Neural progenitor cell (in vitro differentiated cells): ENCODE measurements around the gene TCF4. TPM values are rescaled to one million over a fixed set of nuclear protein-coding genes. Genes with fewer than 3 reads are reported as not detected.

Experiments used
- DNase-seq: peaks from one replicate; pipeline ENCODE4 v3.0.0-alpha.2; 2016; ENCODE audit warnings: low spot score
- H2AFZ ChIP-seq: fragments of 200-600 bp; sonication (generic); replicated peaks from 2 replicates; pipeline ENCODE4 v1.6.1; 2016; ENCODE audit warnings: antibody characterized with exemption
- H3F3A ChIP-seq: fragments of 200-600 bp; sonication (generic); 2 replicates; pipeline ENCODE4 v1.6.1; 2016; ENCODE audit warnings: antibody characterized with exemption, low read depth
- H3K27ac ChIP-seq: fragments of 200-600 bp; sonication (generic); 2 replicates; pipeline ENCODE4 v1.5.1; 2016; ENCODE audit warnings: mild to moderate bottlenecking
- H3K27me3 ChIP-seq: fragments of 200-600 bp; sonication (generic); 2 replicates; pipeline ENCODE4 v1.6.1; 2016; ENCODE audit warnings: mild to moderate bottlenecking, moderate library complexity
- H3K36me3 ChIP-seq: fragments of 200-600 bp; sonication (generic); 2 replicates; pipeline ENCODE4 v1.5.1; 2016
- H3K4me1 ChIP-seq: fragments of 200-600 bp; sonication (generic); 2 replicates; pipeline ENCODE4 v1.6.1; 2016; ENCODE audit warnings: mixed run types
- H3K4me2 ChIP-seq: fragments of 200-600 bp; sonication (generic); 2 replicates; pipeline ENCODE4 v1.6.1; 2016
- H3K4me3 ChIP-seq: fragments of 200-600 bp; sonication (generic); 2 replicates; pipeline ENCODE4 v1.5.1; 2016
- H3K79me2 ChIP-seq: fragments of 200-600 bp; sonication (generic); 2 replicates; pipeline ENCODE4 v1.6.1; 2016; ENCODE audit warnings: low read depth
- H3K9ac ChIP-seq: fragments of 200-600 bp; sonication (generic); 2 replicates; pipeline ENCODE4 v1.6.1; 2016
- H3K9me3 ChIP-seq: fragments of 200-600 bp; sonication (generic); 2 replicates; pipeline ENCODE4 v1.5.1; 2016; ENCODE audit warnings: low read depth
- H4K20me1 ChIP-seq: fragments of 200-600 bp; sonication (generic); 2 replicates; pipeline ENCODE4 v1.6.1; 2016; ENCODE audit warnings: low read depth
- H3K27ac Mint-ChIP-seq: 3 replicates; pipeline ENCODE4 v1.8.0; 2021; ENCODE audit warnings: mixed read lengths
- H3K27me3 Mint-ChIP-seq: 2 replicates; pipeline ENCODE4 v1.8.0; 2022; ENCODE audit warnings: low read depth, mild to moderate bottlenecking, inconsistent platforms, moderate library complexity, mixed read lengths; ENCODE audit not compliant: insufficient read depth
- H3K36me3 Mint-ChIP-seq: 3 replicates; pipeline ENCODE4 v1.8.0; 2021; ENCODE audit warnings: mixed read lengths
- H3K4me1 Mint-ChIP-seq: 3 replicates; pipeline ENCODE4 v1.8.0; 2021; ENCODE audit warnings: mixed read lengths
- H3K4me3 Mint-ChIP-seq: 3 replicates; pipeline ENCODE4 v1.8.0; 2021; ENCODE audit warnings: mild to moderate bottlenecking, moderate library complexity, mixed read lengths
- H3K9me3 Mint-ChIP-seq: 3 replicates; pipeline ENCODE4 v1.8.0; 2020; ENCODE audit warnings: mixed read lengths
- CTCF ChIP-seq: fragments of 200-600 bp; sonication (generic); IDR thresholded peaks from 2 replicates; pipeline ENCODE4 v1.5.1; 2017; ENCODE audit warnings: antibody characterized with exemption, mild to moderate bottlenecking
- EZH2 ChIP-seq: fragments of 200-600 bp; sonication (generic); IDR thresholded peaks from 2 replicates; pipeline ENCODE4 v1.6.1; 2017; ENCODE audit warnings: antibody characterized with exemption, mild to moderate bottlenecking, moderate library complexity
- EZH2phosphoT487 ChIP-seq: fragments of 200-600 bp; sonication (generic); IDR thresholded peaks from 2 replicates; pipeline ENCODE4 v1.6.1; 2017; ENCODE audit warnings: antibody characterized with exemption
- total RNA-seq: library from RNA; depleted of rRNA; stranded (reverse); fragments of >200 nt; gene quantifications from 2 replicates; pipeline ENCODE4 v1.2.3, GENCODE V29; 2015; ENCODE audit warnings: low replicate concordance

Gene TCF4
- total RNA-seq, 1 donor from 2014 or later: 161 TPM

- H3K4me3 Mint-ChIP-seq: peak overlapping the region; percentile 98
- no peaks in the 10 kb centered on the region for H3K27me3 Mint-ChIP-seq
- peak overlapping the region; percentile 90 for H3K4me3 ChIP-seq
- H3K27me3 ChIP-seq: no peaks in the 10 kb centered on the region
- TF ChIP-seq CTCF (no peak), EZH2 (no peak), EZH2phosphoT487 (no peak)
- peaks cover 49% of the 10 kb centered on the region for H3K4me1 Mint-ChIP-seq
- peak overlapping the region; percentile 74 for H3K27ac ChIP-seq
- no peaks in the 10 kb centered on the region for H3K9me3 Mint-ChIP-seq
- H3K79me2 ChIP-seq: peaks cover 84% of the 10 kb centered on the region
- H3K36me3 ChIP-seq: no peaks in the 10 kb centered on the region
- DNase-seq: peak; percentile 27
- peak overlapping the region; percentile 37 for H3K9ac ChIP-seq
- peaks cover 12% of the 10 kb centered on the region for H4K20me1 ChIP-seq
- H3K4me2 ChIP-seq: peak overlapping the region; percentile 86
- H3F3A ChIP-seq: peaks cover 46% of the 10 kb centered on the region
- H2AFZ ChIP-seq: no peak overlapping the region
- peak overlapping the region; percentile 96 for H3K27ac Mint-ChIP-seq
- H3K36me3 Mint-ChIP-seq: peaks cover 9% of the 10 kb centered on the region
- no peaks in the 10 kb centered on the region for H3K9me3 ChIP-seq
- peaks cover 51% of the 10 kb centered on the region for H3K4me1 ChIP-seq
Observed at GRCh38 chr18:55585920-55586561, 2.0 kb downstream of the TCF4 start.

GRCh38 chr18:55585065-55585919, 2.7 kb downstream of the TCF4 start:
- Mint-ChIP-seq H3K36me3 (peaks cover 9% of the 10 kb centered on the region), H3K4me3 (peak overlapping the region; percentile 98), H3K27ac (peak overlapping the region; percentile 96), H3K4me1 (peaks cover 56% of the 10 kb centered on the region), H3K9me3 (no peaks in the 10 kb centered on the region), H3K27me3 (no peaks in the 10 kb centered on the region)
- H3K4me3 ChIP-seq: peak overlapping the region; percentile 90
- TF ChIP-seq CTCF: no peak
- no peak for TF ChIP-seq EZH2
- no peak for TF ChIP-seq EZH2phosphoT487
- peak overlapping the region; percentile 74 for H3K27ac ChIP-seq
- H3K9me3 ChIP-seq: no peaks in the 10 kb centered on the region
- H3K36me3 ChIP-seq: no peaks in the 10 kb centered on the region
- H3K79me2 ChIP-seq: peaks cover 92% of the 10 kb centered on the region
- no peaks in the 10 kb centered on the region for H3K27me3 ChIP-seq
- H3K4me2 ChIP-seq: peak overlapping the region; percentile 86
- peaks cover 20% of the 10 kb centered on the region for H4K20me1 ChIP-seq
- H2AFZ ChIP-seq: no peak overlapping the region
- H3K9ac ChIP-seq: peak overlapping the region; percentile 36
- peaks cover 46% of the 10 kb centered on the region for H3F3A ChIP-seq
- no peak for DNase-seq
- H3K4me1 ChIP-seq: peaks cover 56% of the 10 kb centered on the region

GRCh38 chr18:55584201-55584600, 3.8 kb downstream of the TCF4 start:
- Histone ChIP-seq H3K36me3 (no peaks in the 10 kb centered on the region), H3K4me1 (peaks cover 65% of the 10 kb centered on the region), H2AFZ (no peak overlapping the region), H4K20me1 (peaks cover 29% of the 10 kb centered on the region), H3K4me2 (peak overlapping the region; percentile 86), H3K9ac (peak overlapping the region; percentile 43), H3K9me3 (no peaks in the 10 kb centered on the region), H3F3A (peaks cover 46% of the 10 kb centered on the region), H3K4me3 (peak overlapping the region; percentile 90), H3K27me3 (no peaks in the 10 kb centered on the region), H3K27ac (no peak overlapping the region), H3K79me2 (peaks cover 98% of the 10 kb centered on the region)
- no peak overlapping the region for H3K27ac Mint-ChIP-seq
- H3K4me1 Mint-ChIP-seq: peaks cover 61% of the 10 kb centered on the region
- no peak for TF ChIP-seq CTCF
- no peak for TF ChIP-seq EZH2
- no peak for TF ChIP-seq EZH2phosphoT487
- H3K27me3 Mint-ChIP-seq: no peaks in the 10 kb centered on the region
- H3K4me3 Mint-ChIP-seq: peak overlapping the region; percentile 80
- peaks cover 9% of the 10 kb centered on the region for H3K36me3 Mint-ChIP-seq
- DNase-seq: no peak
- H3K9me3 Mint-ChIP-seq: no peaks in the 10 kb centered on the region
